Jurkat, Clone E6-1 (cell line): ENCODE measurements around the gene PCDHA13. TPM values are rescaled to one million over a fixed set of nuclear protein-coding genes. Genes with fewer than 3 reads are reported as not detected.
"Not testable (repeated sequence)": the region's sequence is repeated elsewhere in the genome, so short reads cannot be mapped to it uniquely, and the experiment has no call there.

ENCODE experiments used
- DNase-seq: peaks from one replicate; pipeline ENCODE4 v3.0.0-alpha.2; 2011; ENCODE audit warnings: low read depth, low spot score
- H3K4me3 ChIP-seq: 2 replicates; pipeline ENCODE4 v1.5.1; 2011; ENCODE audit warnings: mild to moderate bottlenecking, low read length, control low read depth, moderate library complexity
- polyA plus RNA-seq: library from polyadenylated mRNA; unstranded; fragments of >200 nt; gene quantifications from one replicate; pipeline ENCODE4 v1.2.1, GENCODE V29; 2012; ENCODE audit warnings: missing spikeins; ENCODE audit not compliant: insufficient read length, insufficient read depth

Gene PCDHA13
- not detected for polyA plus RNA-seq

GRCh38 chr5:140881889-140882590 lies at the start of gene PCDHA13:
PCDHA13 (plus strand) TSS chr5:140882124; CDS start chr5:140882269, 145 bp downstream.
- DNase-seq, result no peak

GRCh38 chr5:140833993-140834392 lies 47.9 kb upstream of the PCDHA13 start, which contains the start of gene PCDHA7:
PCDHA7 (plus strand) TSS chr5:140834269; CDS start chr5:140834384, 115 bp downstream.
- H3K4me3 ChIP-seq, result no peak within 1 kb of the TSS
- no peak for DNase-seq

More at GRCh38 chr5:140881889-140882590, at the start of gene PCDHA13:
- H3K4me3 ChIP-seq, result no peak within 1 kb of the TSS

GRCh38 chr5:140834439-140835008 lies 47.4 kb upstream of the PCDHA13 start:
- H3K4me3 ChIP-seq, DNase-seq: not testable (repeated sequence)

GRCh38 chr5:140835622-140836510 lies 46.1 kb upstream of the PCDHA13 start:
- DNase-seq, result no peak
- no peak overlapping the region for H3K4me3 ChIP-seq

- DNase-seq, result peak; percentile 42
- H3K4me3 ChIP-seq, result peak within 1 kb of the TSS; percentile 32
Observed at GRCh38 chr5:140840978-140841962, 40.7 kb upstream of the PCDHA13 start, which contains the start of gene PCDHA8. PCDHA8 (plus strand) TSS chr5:140841187; CDS start chr5:140841322, 135 bp downstream.

- no peak overlapping the region for H3K4me3 ChIP-seq
- DNase-seq, result no peak
Observed at GRCh38 chr5:140842798-140843733, 38.9 kb upstream of the PCDHA13 start.

GRCh38 chr5:140848139-140849102 lies 33.5 kb upstream of the PCDHA13 start, which contains the start of gene PCDHA9:
PCDHA9 (plus strand) TSS chr5:140848382; CDS start chr5:140848496, 114 bp downstream.
- not testable (repeated sequence) for DNase-seq, H3K4me3 ChIP-seq

- not testable (repeated sequence) for DNase-seq, H3K4me3 ChIP-seq
Observed at GRCh38 chr5:140849831-140850634, 31.9 kb upstream of the PCDHA13 start.

- H3K4me3 ChIP-seq, result no peak within 1 kb of the TSS
- DNase-seq, result peak; percentile 9
Observed at GRCh38 chr5:140855772-140856674, 25.9 kb upstream of the PCDHA13 start, which contains the start of gene PCDHA10. PCDHA10 (plus strand) TSS chr5:140855897; CDS start chr5:140856049, 152 bp downstream.

- no peak for DNase-seq
- no peak overlapping the region for H3K4me3 ChIP-seq
Observed at GRCh38 chr5:140857177-140857986, 24.5 kb upstream of the PCDHA13 start.

GRCh38 chr5:140857987-140858240 lies 24.0 kb upstream of the PCDHA13 start:
- DNase-seq, result no peak
- no peak overlapping the region for H3K4me3 ChIP-seq

- no peak for DNase-seq
- no peak overlapping the region for H3K4me3 ChIP-seq
Observed at GRCh38 chr5:140862441-140863295, 19.3 kb upstream of the PCDHA13 start.
